ENCODE measurements around the gene SNCA. TPM values are rescaled to one million over a fixed set of nuclear protein-coding genes. Genes with fewer than 3 reads are reported as not detected.

SNCA gene
- total RNA-seq, 2 donors from 2014 or later = 6.2 to 19.8 TPM

DNA sequence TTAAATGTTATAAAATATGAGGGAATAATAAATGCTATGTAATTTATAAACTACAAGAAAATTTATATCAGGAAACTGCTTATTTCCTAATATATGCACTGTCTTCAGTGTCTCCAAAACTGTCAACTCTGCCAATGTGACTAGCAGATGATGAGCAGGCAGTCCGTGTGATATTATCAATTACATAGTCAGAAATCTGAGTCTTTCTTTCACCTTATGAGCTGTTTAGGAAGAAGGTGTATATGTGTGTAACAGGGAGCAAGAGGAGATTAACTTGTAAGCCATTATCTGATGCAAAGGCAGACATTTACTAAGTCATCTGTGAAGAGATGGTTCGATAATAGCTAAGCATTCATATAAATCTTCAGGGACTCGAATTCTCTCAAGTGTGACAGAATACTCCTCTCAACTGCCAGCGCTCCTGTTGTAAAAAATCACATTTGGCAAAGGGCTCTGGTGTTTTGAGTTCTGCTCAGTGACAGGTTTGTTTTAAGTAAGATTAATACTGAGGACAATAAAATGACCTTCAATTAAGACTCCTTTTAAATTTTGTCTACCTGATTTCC is 79.7 kb downstream of the SNCA start:
- H3K27ac Mint-ChIP-seq = no peak overlapping the region
- peaks cover 0 to 7% of the 10 kb centered on the region in 2 donors for H3K27me3 Mint-ChIP-seq
- H3K36me3 Mint-ChIP-seq = no peaks in the 10 kb centered on the region
- no peaks in the 10 kb centered on the region for H3K4me1 Mint-ChIP-seq (ENCODE audit: low read depth in 2 of 2)
- no peak for DNase-seq (ENCODE audit: low spot score)
- H3K9me3 Mint-ChIP-seq = no peaks in the 10 kb centered on the region
- H3K4me3 Mint-ChIP-seq = no peak overlapping the region
- ATAC-seq = no peak

DNA sequence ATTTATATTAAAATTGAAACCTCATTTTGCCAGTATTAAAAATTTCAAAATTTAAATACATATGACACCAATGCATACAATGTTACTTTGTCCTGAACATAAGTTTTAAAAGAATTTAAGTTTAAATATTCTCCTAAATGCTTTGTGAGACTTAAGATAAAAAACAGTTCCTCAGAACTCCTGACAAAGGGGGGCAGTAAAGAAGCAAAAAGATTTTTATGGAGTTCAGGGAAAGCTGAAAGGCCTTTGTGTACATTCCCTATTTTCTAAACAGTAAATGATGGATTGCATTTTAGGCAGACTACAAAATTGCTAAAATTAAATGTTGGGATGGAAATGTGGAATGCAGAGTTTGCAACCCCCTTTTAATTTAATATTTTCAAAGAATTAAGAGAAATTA is 81.7 kb downstream of the SNCA start:
- ATAC-seq = no peak
- Mint-ChIP-seq H3K27ac (no peak overlapping the region), H3K27me3 (peaks cover 0 to 7% of the 10 kb centered on the region in 2 donors), H3K4me3 (no peak overlapping the region), H3K36me3 (no peaks in the 10 kb centered on the region), H3K4me1 (ENCODE audit: low read depth in 2 of 2) (no peaks in the 10 kb centered on the region), H3K9me3 (no peaks in the 10 kb centered on the region)
- no peak for DNase-seq (ENCODE audit: low spot score)

DNA sequence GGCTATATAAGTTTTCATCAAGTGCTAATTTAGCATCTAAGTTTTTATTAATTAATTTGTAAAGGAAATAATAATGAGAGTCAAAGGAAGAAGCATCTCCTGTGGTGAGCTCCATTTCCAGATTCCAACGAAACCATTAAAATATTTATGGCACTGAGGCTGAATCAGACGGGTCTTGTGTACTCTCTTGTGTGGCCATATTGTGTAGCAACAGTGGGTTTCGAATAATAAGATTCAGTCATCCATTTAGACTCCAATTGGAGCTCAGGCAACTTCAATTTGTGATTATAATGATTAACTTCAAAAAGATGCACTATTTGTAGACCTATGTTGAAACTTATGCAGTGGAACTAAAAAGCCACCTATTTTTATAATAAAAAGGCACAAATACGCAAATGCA is 82.4 kb downstream of the SNCA start:
- Mint-ChIP-seq H3K4me1 (ENCODE audit: low read depth in 2 of 2) (no peaks in the 10 kb centered on the region), H3K27me3 (peaks cover 0 to 7% of the 10 kb centered on the region in 2 donors), H3K36me3 (no peaks in the 10 kb centered on the region), H3K9me3 (no peaks in the 10 kb centered on the region), H3K4me3 (no peak overlapping the region), H3K27ac (no peak overlapping the region)
- ATAC-seq (no peak), DNase-seq (ENCODE audit: low spot score) (no peak)

- H3K9me3 Mint-ChIP-seq = no peaks in the 10 kb centered on the region
- DNase-seq (ENCODE audit: low spot score) (no peak), ATAC-seq (no peak)
- no peak overlapping the region for H3K4me3 Mint-ChIP-seq
- no peak overlapping the region for H3K27ac Mint-ChIP-seq
- H3K27me3 Mint-ChIP-seq = peaks cover 0 to 7% of the 10 kb centered on the region in 2 donors
- no peaks in the 10 kb centered on the region for H3K36me3 Mint-ChIP-seq
- H3K4me1 Mint-ChIP-seq (ENCODE audit: low read depth in 2 of 2) = no peaks in the 10 kb centered on the region
Measured at GRCh38 chr4:89753601-89754066, 83.3 kb downstream of the SNCA start.

- Mint-ChIP-seq H3K27me3 (peaks cover 0 to 7% of the 10 kb centered on the region in 2 donors), H3K4me3 (no peak overlapping the region), H3K9me3 (no peaks in the 10 kb centered on the region), H3K27ac (no peak overlapping the region), H3K36me3 (no peaks in the 10 kb centered on the region), H3K4me1 (ENCODE audit: low read depth in 2 of 2) (no peaks in the 10 kb centered on the region)
- ATAC-seq (no peak), DNase-seq (ENCODE audit: low spot score) (no peak)
Measured at GRCh38 chr4:89752932-89753598, 83.9 kb downstream of the SNCA start.

GRCh38 chr4:89751416-89751815 is 85.5 kb downstream of the SNCA start:
- no peak overlapping the region for H3K4me3 Mint-ChIP-seq
- peaks cover 0 to 7% of the 10 kb centered on the region in 2 donors for H3K27me3 Mint-ChIP-seq
- DNase-seq (ENCODE audit: low spot score) (no peak), ATAC-seq (no peak)
- no peaks in the 10 kb centered on the region for H3K36me3 Mint-ChIP-seq
- no peaks in the 10 kb centered on the region for H3K4me1 Mint-ChIP-seq (ENCODE audit: low read depth in 2 of 2)
- no peak overlapping the region for H3K27ac Mint-ChIP-seq
- no peaks in the 10 kb centered on the region for H3K9me3 Mint-ChIP-seq

GRCh38 chr4:89746377-89746776 is 90.6 kb downstream of the SNCA start:
- Mint-ChIP-seq H3K27ac (no peak overlapping the region), H3K4me3 (no peak overlapping the region), H3K27me3 (no peaks in the 10 kb centered on the region), H3K9me3 (no peaks in the 10 kb centered on the region), H3K4me1 (ENCODE audit: low read depth in 2 of 2) (no peaks in the 10 kb centered on the region), H3K36me3 (no peaks in the 10 kb centered on the region)
- no peak for DNase-seq (ENCODE audit: low spot score)
- ATAC-seq = no peak

GRCh38 chr4:89745708-89746107 is 91.3 kb downstream of the SNCA start:
- ATAC-seq = no peak

GRCh38 chr4:89744914-89745313 is 92.0 kb downstream of the SNCA start:
- H3K36me3 Mint-ChIP-seq = no peaks in the 10 kb centered on the region
- H3K9me3 Mint-ChIP-seq = no peaks in the 10 kb centered on the region
- H3K4me1 Mint-ChIP-seq (ENCODE audit: low read depth in 2 of 2) = no peaks in the 10 kb centered on the region
- ATAC-seq = no peak
- H3K4me3 Mint-ChIP-seq = no peak overlapping the region
- no peak overlapping the region for H3K27ac Mint-ChIP-seq
- no peak for DNase-seq (ENCODE audit: low spot score)
- H3K27me3 Mint-ChIP-seq = no peaks in the 10 kb centered on the region

More at GRCh38 chr4:89745708-89746107, 91.3 kb downstream of the SNCA start:
- no peak for DNase-seq (ENCODE audit: low spot score)
- Mint-ChIP-seq H3K9me3 (no peaks in the 10 kb centered on the region), H3K36me3 (no peaks in the 10 kb centered on the region), H3K27me3 (no peaks in the 10 kb centered on the region), H3K27ac (no peak overlapping the region), H3K4me3 (no peak overlapping the region), H3K4me1 (ENCODE audit: low read depth in 2 of 2) (no peaks in the 10 kb centered on the region)

DNA sequence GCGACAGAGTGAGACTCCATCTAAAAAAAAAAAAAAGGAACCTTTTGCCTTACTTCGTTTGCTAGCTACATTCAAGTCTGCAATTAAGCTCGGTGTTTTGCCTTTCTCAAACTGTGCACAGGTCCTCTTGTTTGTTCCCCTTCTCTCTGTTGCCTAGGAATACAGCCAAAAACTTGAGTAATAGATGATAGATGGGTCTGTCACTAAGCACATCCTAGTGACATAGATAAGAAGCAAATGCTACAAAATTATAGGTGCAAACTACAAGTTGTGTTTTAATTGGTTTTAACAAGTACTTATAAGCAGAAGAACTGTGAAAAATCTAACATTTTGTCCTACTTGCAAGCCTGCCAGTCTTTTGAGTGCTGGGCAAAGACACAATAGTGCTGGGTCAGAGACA is 95.2 kb downstream of the SNCA start:
- Mint-ChIP-seq H3K27ac (no peak overlapping the region), H3K36me3 (no peaks in the 10 kb centered on the region), H3K4me1 (ENCODE audit: low read depth in 2 of 2) (no peaks in the 10 kb centered on the region), H3K4me3 (no peak overlapping the region), H3K27me3 (no peaks in the 10 kb centered on the region), H3K9me3 (no peaks in the 10 kb centered on the region)
- no peak for DNase-seq (ENCODE audit: low spot score)
- no peak for ATAC-seq

DNA sequence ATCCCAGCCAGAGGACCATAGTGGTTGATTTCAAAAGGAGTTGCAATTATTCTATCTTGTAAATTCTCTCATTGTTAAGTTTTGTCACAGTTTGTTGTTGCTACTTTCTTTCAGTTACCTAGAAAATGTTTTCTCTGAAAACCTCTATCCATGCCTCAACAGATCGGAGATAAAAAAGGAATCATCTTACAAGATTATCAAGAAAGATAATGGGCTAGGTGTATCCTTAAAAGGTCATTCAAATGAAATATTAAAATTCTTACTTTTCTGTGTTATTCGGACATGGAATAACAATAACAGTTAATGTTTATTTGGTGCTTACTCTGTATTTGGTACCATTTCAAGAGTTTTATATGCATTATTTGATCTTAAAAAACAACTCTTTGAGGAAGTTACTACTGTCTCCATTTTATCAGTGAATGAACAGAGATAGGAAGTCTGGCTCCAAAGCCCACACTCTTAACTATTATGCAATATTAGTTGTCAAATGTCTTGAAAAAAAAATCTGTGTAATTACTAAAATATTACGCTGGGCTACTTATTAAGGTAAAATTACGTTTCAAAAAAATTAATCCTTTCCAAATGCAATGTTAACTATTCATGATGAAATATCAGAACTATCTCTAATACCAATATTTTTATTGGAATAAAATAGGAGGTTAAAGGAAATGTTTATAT is 97.5 kb downstream of the SNCA start:
- Mint-ChIP-seq H3K27ac (no peak overlapping the region), H3K4me3 (no peak overlapping the region), H3K27me3 (no peaks in the 10 kb centered on the region), H3K4me1 (ENCODE audit: low read depth in 2 of 2) (no peaks in the 10 kb centered on the region), H3K9me3 (no peaks in the 10 kb centered on the region), H3K36me3 (no peaks in the 10 kb centered on the region)
- ATAC-seq (no peak), DNase-seq (ENCODE audit: low spot score) (no peak)

DNA sequence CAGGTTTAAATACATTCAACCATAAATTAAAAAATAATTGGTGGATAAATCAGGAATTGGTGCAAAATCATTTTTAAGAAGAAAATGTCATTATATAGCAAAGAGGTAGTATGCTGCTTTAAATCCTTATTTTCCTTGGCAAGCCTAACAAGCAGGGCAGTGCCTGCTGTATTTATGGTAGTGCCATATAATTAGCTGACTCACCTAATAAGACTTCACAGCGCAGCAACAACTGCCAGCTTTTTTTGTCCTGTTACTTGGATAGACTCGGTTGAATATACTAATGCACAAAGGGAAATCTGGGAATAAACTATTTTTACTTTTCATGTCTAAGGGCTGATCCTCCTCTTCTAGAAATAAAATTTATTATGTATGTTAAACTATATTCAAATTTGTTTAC is 99.1 kb downstream of the SNCA start:
- Mint-ChIP-seq H3K4me1 (ENCODE audit: low read depth in 2 of 2) (no peaks in the 10 kb centered on the region), H3K4me3 (no peak overlapping the region), H3K27ac (no peak overlapping the region), H3K27me3 (no peaks in the 10 kb centered on the region), H3K36me3 (no peaks in the 10 kb centered on the region), H3K9me3 (no peaks in the 10 kb centered on the region)
- ATAC-seq = no peak
- no peak for DNase-seq (ENCODE audit: low spot score)

DNA sequence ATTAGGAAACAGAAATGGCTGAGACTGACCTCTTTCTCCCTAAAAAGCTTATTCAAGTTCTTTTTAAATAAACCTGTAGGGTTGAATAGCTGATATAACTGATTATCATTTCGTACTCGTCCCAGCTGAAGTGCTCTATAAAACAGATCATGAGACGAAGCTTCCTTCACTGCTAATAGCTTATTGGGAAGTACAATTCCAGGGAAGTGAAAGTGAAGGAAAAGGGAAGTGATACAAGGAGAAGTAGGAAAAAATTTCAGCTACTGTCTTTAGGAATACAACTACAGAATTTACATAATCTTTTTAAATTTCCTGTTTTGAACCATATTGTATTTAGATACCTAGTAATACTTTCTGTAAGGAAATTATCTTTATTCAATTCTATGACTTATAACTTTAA is 103.0 kb downstream of the SNCA start:
- ATAC-seq = no peak
- no peak for DNase-seq (ENCODE audit: low spot score)
- no peak overlapping the region for H3K4me3 Mint-ChIP-seq
- H3K27me3 Mint-ChIP-seq = no peaks in the 10 kb centered on the region
- H3K9me3 Mint-ChIP-seq = no peaks in the 10 kb centered on the region
- no peaks in the 10 kb centered on the region for H3K36me3 Mint-ChIP-seq
- H3K4me1 Mint-ChIP-seq (ENCODE audit: low read depth in 2 of 2) = no peaks in the 10 kb centered on the region
- H3K27ac Mint-ChIP-seq = no peak overlapping the region

- Mint-ChIP-seq H3K4me3 (no peak overlapping the region), H3K27ac (no peak overlapping the region), H3K27me3 (peaks cover 0 to 8% of the 10 kb centered on the region in 2 donors), H3K4me1 (ENCODE audit: low read depth in 2 of 2) (no peaks in the 10 kb centered on the region), H3K36me3 (no peaks in the 10 kb centered on the region), H3K9me3 (no peaks in the 10 kb centered on the region)
- DNase-seq (ENCODE audit: low spot score) (no peak), ATAC-seq (no peak)
Measured at GRCh38 chr4:89727238-89727637, 109.7 kb downstream of the SNCA start.
